HG03460 (cell line): Measurements from ENCODE around the gene SNED1.

ENCODE experiments used
- ATAC-seq: cut with Tn5 transposase; IDR thresholded peaks from one replicate; pipeline ENCODE4 v1.9.1; 2021; ENCODE audit not compliant: unreplicated experiment

The SNED1 gene

DNA sequence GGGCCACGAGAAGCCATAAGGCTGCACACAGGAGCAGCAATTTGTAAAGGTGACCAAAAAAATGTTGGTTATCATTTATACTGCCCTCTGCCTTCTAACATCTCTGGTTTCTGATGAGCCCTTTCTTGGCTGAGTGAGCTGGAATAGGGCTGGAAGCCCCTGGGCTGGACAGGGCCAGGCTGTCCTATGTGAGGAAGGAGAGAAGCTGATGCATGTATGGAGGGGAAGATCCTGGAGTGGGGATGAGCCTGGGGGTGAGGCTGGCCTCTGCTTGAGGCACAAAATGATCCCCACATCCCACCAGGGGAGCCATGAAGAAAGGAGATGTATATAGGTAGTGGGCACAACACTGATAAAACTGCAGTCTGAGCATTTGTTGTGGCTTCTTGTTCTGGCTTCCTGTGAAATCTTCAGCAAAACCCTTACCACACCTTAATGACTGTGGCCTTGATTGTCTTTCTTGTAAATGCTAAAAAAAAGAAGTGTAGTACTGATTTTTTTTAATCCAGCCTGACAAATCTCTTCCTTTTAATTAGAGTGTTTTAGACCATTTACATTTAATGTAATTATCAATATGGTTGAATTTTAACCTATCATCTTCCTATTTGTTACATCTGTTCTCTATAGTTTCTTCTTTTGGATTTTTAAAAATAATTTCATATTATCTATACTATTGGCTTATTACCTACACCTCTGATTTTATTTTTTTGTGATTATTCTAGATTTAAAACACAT lies 5.6 kb downstream of the SNED1 start:
- no peak for ATAC-seq

DNA sequence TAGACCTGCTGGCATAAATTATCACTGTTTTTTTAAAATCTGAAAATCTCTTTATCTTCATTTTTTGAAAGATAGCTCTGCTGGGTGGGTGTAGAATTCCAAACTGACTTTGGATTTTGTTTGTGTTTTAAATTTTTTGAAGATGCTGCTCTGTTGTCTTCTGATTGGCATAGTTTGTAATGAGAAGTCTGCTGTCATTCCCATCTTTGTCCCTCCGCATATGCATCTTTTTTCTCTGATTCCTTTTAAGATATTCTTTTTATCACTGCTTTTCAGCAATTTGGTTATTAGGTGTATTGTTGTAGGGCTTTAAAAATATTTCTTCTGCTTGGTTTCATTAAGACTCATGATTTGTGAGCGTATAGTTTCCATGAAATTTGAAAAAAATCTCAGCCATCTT lies 7.2 kb downstream of the SNED1 start:
- no peak for ATAC-seq

DNA sequence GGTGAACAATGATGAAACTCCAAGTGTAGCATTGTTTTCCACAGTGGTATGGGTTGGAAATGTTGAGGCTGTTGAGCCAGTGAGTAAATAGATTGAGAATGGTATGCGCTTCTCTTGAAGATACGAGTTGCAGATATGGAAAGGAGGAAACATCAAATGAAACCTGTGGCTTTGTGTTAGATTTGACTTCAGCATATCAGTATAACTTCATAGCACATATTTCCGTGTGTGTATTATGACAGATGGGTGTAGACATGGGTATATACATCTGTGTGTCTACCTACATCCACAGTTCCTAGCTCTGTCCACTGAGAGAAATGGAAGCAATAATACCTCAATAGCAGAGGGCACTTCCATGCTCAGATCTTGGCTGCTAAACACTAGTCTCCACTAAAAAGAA lies 8.0 kb downstream of the SNED1 start:
- ATAC-seq = no peak

DNA sequence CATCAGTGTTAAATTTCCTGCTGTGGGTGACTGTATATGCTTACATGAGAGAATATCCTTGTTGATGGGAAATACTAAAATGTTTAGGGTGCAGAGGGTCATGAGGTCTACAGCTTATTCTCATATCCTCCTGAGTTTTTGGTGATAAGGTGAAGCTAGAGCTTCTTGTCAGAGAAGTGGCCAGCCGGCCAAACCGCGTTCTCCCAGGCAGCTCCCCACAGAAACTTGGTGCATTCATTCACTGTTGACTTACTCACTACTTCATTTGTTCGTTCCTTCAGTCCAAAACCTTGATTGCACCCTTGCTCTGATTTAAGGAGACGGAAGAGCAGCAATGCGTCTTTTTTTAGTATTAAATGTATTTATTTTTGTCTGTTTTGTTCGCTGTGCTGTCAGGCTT lies 8.7 kb downstream of the SNED1 start:
- ATAC-seq = no peak

DNA sequence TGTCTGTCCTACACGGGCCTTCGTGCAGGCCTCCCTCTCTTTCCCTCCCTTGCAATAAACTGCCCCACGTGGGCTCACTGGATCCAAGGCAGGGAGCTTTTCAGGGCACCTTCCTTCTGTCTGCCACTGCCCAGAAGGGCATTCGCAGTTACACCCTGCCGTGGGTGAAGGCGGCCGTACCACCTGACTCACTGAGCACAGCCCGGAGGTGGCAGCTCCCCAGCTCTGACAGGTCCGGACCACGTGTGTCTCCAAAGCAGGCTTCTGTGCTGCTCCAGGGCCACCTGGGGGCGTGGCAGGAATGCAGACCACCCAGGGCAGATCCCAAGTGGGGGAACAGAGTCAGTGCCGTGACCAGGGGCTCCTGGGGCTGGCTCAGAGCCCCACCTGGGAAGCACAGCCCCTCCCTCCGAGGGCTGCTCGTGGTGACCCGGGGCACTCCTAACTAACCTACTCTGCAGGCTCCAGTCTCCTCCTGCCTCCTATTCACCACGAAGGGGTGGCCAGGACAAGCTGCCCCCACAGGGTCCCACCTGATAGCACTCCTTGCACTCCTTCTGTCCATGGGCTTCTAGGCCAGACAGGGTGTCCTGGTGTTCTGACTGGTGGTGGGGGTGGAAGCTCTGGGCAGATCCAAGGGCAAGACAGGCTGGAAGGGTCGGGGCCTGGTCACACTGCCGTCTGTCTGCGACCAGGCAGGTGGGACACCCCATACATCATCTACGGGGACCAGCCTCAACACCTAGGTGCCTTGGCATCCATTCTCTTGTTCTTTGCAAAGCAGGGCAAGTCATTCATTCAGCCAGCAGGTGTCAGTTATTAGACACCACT lies 9.7 kb downstream of the SNED1 start:
- no peak for ATAC-seq

DNA sequence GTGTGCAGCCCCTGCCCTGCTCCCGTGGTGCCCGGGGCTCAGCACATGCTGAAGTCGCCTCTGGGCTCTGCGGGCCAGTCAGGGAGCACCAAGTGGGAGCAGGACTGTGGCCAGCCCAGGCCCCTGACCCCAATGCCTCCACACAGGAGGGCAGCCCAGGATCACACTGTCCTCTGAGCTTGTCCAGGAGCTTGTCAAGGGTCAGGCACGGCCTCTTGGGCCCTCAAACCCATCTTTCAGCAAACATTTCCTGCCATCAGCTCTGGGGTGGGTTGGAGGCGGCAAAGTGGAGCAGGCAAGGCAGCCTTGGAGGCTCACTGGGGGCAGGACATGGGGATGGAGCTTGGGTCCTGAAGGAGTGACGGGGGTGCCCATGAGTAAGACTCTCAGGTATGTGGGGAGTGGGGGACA lies 10.3 kb downstream of the SNED1 start:
- no peak for ATAC-seq

DNA sequence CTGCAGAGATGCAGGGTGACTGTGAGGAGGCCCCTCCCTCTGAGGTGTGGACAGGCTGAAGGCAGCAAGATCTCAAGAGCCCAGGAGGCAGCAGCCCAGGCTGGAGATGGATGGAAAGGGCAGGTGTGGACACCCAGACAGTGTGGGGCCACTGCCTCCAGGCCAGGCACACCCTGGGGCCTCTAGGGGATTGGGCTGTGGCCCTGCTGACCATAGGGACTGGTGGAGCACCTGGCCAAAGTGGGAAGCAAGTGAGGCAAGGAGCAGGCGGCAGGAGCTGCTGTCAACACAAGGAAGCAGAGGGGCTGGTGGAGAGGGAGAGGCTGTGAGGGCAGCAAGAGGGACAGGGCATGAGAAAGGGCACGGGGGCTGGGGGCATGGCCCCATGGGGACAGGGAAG lies 10.8 kb downstream of the SNED1 start:
- ATAC-seq = no peak

DNA sequence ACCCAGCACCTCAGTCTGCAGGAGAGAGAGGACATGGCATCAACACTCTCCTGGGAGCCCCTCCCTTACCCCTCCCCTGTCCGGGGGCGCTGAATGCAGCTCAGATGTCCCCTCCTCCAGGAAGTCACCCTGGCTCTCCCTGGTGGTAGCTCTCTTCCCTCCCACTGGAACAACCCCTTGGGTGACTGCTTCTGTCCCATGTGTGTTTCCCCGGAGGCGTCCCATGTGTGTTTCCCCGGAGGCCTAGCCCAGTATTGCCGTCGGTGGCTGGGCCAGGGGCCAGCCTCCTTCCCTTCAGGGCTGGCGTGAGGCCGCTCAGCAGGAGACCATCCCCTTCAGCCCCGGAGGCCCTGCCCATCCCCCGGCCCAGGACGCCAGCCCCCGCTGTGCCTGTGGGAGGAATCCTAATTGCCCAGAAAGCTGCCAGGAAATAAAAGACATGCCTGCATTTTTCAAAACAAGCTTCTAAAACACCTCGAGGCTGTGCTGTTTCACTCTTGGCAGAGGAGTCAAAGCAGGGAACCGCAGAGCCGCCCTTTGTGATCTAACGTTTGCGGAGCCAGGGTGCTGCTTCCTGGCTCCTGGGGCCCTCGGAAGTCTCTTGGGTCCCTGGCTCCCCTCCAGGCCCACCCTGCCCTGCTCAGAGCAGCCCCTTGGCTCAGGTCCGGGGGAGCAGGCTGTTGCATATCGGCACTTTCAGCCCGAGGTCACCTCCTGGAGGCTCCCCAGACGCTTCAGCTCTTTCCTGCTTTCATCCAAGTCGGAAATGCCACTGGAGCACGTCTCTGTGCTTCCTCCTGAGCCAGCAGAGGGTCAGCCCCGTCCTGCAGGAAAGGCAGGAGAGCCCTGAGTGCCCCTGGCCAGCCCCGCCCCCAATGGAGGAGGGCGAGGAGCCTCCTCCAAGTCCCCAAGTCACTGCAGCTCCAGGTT lies 11.4 kb downstream of the SNED1 start:
- ATAC-seq = no peak

DNA sequence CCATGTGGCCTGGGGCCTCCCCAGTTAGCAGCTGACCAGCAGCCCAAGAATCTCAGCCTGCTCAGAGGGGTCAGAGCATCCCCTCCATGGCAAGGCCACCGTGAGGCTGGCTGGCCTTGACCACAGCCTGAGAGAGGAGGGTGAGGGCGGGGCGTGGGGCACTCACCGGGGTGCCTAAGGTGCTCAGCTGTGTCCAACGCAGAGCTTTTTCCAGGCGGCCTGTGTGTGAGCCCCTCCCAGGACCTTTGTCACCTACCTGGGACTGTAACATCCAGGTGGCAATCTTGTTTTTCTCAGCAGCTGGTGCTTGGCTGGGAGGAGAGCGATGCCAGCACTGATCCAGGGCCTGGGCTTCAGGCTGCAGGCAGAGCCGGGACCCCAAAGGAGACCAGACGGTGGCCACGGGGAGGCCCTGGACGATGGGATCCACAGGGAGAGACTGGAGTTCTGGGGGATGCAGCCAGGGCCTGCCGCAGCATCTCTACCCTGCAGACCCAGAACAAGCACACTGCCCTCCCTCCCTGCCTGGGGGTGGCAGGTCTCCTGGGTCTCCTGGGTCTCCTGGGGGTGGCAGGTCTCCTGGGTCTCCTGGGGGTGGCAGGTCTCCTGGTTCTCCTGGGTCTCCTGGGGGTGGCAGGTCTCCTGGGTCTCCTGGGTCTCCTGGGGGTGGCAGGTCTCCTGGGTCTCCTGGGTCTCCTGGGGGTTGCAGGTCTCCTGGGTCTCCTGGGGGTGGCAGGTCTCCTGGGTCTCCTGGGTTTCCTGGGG lies 12.3 kb downstream of the SNED1 start:
- ATAC-seq = no peak

DNA sequence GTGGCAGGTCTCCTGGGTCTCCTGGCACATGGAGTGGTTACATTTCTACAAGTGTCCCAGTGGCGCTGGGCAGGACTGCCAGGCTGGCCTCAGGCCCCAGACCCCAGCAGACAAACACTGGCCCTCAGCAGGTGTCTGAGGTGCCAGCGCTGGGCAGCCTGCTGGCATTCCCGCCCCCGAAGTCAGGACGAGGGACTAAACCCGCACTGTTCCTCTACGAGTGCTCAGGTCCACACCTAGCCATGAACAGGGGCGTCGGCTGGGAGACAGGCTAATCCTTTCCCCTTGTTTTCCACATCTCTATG lies 12.8 kb downstream of the SNED1 start:
- ATAC-seq = no peak

DNA sequence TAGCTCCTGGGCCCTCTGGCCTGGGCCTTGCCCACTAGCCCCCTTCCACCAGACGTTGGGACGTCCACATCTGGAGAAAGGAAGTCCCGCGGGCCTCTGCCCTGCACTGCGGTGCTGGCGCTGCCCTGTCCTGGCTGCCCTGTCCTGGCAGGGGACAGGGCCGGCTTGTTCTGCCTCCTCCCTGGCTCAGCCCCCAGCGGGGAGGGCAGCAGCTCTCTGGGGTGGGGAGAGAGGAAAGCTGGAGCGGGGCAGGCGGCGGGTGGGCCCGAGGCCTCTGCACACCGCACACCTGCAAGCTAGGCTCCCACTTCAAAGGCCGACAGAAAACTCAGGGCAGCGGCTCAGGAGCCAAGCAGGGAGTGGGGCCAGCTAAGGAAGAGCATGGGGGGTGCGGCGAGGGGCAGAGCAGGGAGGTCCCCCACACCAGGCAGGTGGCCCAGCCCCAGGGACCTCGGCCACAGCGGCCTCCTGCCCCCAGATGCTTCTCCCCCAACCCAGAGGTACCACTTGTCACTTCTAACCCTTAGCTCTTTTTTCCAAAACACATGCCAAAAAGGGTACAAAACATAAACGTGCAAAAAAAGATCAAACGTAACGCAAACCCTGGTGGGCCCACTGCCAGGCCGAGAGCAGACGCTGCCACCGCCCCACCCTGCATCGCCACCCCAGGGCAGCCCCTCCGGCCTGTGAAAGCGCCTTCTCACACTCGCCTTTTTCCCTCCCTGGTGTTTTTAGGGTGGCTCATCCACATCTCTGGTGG lies 13.5 kb downstream of the SNED1 start:
- no peak for ATAC-seq

DNA sequence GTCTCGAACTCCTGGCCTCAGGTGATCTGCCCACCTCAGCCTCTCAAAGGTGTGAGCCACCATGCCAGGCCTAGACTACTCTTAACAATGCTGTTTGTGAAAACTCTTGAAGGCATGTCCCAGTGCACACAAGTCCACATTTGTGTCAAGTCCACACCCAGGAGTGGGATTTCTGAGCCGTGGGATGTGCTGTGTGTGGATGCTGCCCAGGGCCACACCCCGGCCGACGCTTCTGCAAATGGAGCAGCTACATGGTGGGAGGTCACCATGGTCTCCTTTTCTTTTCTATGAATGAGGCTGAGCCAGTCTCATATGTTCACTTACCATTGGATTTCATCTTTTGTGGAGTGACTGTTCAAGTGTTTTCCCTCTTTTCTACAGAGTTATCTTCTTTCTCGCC lies 15.8 kb downstream of the SNED1 start:
- ATAC-seq = no peak

DNA sequence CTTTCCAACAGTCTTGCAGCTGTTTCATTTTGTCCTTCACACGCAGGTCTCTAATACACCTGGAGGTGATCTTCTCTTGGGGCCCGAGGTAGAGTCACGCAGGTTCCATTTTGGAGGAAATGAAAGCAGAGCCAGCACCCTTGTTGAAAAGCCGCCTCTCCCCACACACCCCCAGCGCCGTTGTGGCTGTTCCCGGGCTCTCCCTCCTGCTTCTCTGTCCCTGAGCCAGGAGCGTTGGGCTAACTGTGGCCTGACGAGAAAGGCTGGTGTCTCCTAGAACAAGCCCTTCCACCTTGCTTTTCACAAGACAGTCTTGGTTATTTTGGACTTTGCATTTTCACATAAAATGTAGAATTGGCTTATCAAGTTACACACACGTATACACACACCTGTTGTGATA lies 16.3 kb downstream of the SNED1 start:
- no peak for ATAC-seq

DNA sequence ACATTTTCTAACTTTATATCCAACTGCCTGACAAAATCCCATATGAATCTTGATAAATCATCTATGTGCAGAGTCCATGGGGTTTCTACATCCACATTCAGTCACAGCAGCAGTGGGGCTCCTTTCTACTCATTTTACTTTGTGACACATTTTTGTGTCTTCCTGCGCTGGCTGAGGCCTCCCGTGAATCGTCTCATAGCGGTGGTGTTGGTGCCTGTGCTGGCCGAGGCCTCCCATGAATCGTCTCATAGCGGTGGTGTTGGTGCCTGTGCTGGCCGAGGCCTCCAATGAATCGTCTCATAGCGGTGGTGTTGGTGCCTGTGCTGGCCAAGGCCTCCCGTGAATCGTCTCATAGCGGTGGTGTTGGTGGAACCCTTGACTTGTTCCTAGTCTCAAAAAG lies 17.0 kb downstream of the SNED1 start:
- no peak for ATAC-seq

DNA sequence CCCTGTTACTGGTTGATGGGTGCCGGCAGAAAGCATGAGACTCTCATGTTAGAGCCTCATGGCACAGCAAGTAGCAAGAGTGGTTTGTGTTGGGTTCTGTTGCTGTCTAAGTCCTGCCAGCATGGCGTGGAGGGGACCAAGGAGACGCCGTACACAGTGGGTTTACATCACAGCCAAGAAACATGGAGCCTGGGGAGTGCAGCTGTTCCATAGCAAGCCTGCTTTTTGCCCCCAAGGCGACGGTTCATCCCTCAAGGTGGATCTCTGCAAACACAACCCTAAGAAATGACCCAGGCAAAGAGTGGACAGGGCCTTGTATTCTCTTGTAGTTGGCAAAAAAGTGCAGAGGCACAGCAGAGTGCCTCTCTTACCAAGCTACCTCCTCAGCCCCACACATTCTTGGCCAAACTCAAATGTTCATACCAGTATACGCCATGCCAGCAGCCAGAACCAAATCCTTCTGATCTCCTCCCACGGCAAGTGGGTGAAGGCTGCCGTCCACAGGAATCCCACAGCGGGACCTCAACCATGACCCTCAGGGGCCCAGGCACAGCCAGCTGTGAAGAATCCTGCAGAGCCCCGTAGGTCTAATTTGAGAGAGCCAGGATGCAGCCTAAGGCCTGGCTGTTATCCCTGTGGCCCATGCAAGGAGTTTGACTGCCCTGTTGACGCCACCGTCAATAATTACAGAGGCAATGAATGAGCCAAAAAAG lies 19.0 kb downstream of the SNED1 start:
- no peak for ATAC-seq

DNA sequence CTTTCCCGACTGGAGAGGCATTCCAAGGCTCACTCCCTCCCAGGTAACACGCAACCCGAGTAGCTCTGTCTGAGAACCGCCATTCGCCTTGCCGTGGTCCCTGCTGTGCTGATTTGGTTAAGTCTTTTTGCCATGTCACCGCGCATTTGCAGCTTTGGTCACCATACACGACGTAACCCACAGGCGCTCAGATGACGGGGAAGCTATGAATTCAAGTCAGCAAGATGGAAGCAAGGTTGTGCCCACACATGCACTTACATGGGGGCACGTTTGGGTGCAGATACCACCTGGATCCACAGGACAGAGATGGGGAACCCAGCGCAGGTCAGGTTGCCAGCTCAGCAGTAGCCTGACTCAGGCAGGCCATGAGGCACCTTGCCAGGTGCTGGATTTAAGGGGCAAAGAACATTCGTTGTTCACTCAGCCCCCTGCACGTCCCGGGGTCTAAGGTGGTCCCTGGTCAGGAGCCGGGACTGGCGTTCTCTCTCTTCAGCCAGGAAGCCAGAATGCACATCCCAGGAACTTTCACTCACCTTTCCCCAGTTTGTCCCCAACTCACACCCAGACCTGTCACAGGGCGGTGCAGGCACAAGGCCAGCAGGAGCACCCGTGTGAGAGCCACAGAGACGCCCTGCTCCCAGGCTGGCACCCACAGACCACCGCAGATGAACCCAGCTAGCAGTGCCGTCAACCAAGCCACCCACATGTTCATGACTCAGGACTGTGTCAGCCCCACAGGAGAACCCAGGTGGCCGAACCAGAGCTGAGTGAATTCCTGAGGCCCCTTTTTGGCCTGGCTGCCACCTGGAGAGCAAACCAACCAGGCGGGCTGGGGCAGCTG lies 19.9 kb downstream of the SNED1 start:
- no peak for ATAC-seq

DNA sequence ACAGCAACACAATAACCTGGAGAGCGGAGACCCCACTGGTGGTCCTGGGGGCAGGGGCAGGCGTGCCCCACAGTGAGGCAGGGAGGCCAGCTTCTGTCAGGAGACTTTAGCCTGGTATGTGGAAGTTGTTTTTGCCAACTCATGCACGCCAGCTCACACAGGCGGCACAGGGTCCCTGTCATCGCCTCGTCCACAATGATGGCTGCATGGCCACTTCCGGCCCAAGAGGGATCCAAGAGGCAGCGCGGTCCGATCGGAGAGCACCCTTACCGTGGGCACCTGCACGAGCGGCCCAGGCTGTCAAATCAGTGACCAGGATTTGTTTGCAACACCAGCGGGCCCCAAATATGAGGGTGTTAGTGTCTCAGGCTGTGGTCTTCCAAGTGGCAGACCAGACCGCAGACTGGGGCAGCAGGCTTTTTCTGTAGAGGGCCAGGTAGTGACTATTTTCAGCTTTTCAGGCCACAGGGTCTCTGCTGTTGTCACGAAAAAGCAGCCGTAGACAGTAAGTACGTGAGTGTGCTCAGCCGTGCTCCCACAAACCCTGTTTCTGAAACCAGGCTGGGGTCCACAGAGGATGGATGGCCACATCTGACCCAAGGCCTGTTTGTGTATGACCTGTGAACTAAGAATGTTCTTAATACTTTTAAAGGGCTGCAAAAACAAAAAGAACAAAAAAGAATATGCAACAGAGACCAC lies 21.2 kb downstream of the SNED1 start:
- no peak for ATAC-seq

DNA sequence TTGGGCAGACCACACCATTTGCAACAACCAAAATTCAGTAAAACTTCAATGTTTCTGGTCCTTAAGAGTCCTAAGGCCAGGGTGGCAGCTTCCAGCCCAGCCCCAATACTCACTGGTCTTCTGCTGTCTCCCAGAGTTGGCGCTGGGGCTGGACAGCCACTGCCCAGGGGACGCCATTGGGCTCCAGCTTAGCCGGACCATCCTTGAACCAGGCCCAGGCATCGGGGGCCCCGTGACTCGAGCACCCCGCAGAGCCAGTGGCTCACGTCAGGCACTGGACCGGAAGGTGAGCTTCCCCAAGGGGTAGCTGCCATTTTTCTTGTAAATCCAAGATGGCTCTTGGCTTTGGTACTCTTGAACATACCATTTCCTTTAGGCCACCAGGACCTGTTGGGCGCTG lies 21.8 kb downstream of the SNED1 start:
- ATAC-seq = no peak
